HL-60 (cell line): ENCODE results near the gene CISD2.
A peak's percentile ranks its signal among the peaks of the same experiment; 100 is the strongest.

Experiments
- CTCF ChIP-seq: IDR thresholded peaks from one replicate; pipeline ENCODE4 v1.5.1; 2011; ENCODE audit warnings: low read length, control low read depth, inconsistent platforms; ENCODE audit not compliant: insufficient read depth
- GABPA ChIP-seq: IDR thresholded peaks from 2 replicates; pipeline ENCODE4 v1.6.1; 2012; ENCODE audit warnings: low read depth

- TF ChIP-seq CTCF (no peak), GABPA (peak; percentile 51; the same call in 1 of the 2 replicates)
These were observed 41.7 kb upstream of the CISD2 start, which contains the start of gene UBE2D3 for GRCh38 chr4:102826890-102827673.
